Hepatocyte (in vitro differentiated cells): ENCODE results near the gene LRRC1.

Source experiments
- CTCF ChIP-seq: fragments of 200-600 bp; sonication (generic); IDR thresholded peaks from 2 replicates; pipeline ENCODE4 v1.5.1; 2016; ENCODE audit warnings: antibody characterized with exemption, mild to moderate bottlenecking; ENCODE audit not compliant: poor library complexity
- EZH2phosphoT487 ChIP-seq: fragments of 200-600 bp; sonication (generic); IDR thresholded peaks from one replicate; pipeline ENCODE4 v1.6.1; 2018; ENCODE audit warnings: antibody characterized with exemption, mild to moderate bottlenecking, low read depth, moderate library complexity; ENCODE audit not compliant: unreplicated experiment, severe bottlenecking

DNA sequence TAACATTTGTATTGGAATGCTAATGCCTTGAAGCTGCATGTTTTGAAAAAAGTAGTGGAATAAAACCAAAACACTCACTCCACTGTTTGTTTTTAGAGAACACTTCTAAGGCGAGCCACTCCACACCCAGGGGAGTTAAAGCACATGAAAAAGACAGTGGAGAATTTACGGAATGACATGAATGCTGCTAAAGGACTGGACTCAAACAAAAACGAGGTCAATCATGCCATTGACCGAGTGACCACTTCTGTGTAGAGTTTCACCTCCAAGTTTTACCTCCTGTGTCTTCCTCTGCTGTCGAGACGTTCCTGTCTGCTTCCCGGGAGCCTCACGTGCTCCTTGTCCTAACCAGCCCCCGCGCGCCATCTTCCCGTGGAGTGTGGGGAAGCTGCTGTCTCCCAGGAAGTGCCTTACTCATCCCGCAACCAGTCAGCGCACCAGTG, 127.8 kb downstream of the LRRC1 start:
- TF ChIP-seq CTCF (no peak), EZH2phosphoT487 (no peak)
